SK-N-SH (cell line): Measurements from ENCODE around the gene PTPRG. TPM values are rescaled to one million over a fixed set of nuclear protein-coding genes. Genes with fewer than 3 reads are reported as not detected.
A peak's percentile ranks its signal among the peaks of the same experiment; 100 is the strongest.

Experiments
- CTCF ChIA-PET: fragments of 300-600, 350-600 bp; formaldehyde crosslinking; extraction: SDS; loops from one replicate; lab custom pipeline; 2021; lab: Yijun Ruan, JAX
- POLR2A ChIA-PET: fragments of 350-600 bp; sonication (Branson Sonifier 250); formaldehyde crosslinking; extraction: SDS; loops from one replicate; lab custom pipeline; 2020; ENCODE audit warnings: antibody characterized with exemption, inconsistent platforms; lab: Yijun Ruan, JAX
- DNase-seq: peaks from one replicate; pipeline ENCODE4 v3.0.0; 2012
- H2AFZ ChIP-seq: fragments of 200-600 bp; sonication (generic); 2 replicates; pipeline ENCODE4 v1.8.1; 2016; ENCODE audit warnings: antibody characterized with exemption, mild to moderate bottlenecking, low read depth
- H3F3A ChIP-seq: fragments of 200-600 bp; sonication (generic); replicated peaks from 2 replicates; pipeline ENCODE3; 2016; ENCODE audit warnings: antibody characterized with exemption, mild to moderate bottlenecking; ENCODE audit not compliant: insufficient read depth
- H3K27ac ChIP-seq, 2 experiments: fragments of 200-500 bp in 1 of 2; fragments of 200-600 bp in 1 of 2; sonication (Bioruptor generic) in 1 of 2; sonication (generic), shearing (Covaris generic) in 1 of 2; 2 replicates each; pipeline versions ENCODE4 v1.5.1 to v1.6.1; 2014 to 2016; ENCODE audit warnings: low read depth in 2 of 2, inconsistent platforms in 1 of 2, low read length in 1 of 2, mild to moderate bottlenecking in 1 of 2, mixed read lengths in 1 of 2
- H3K27me3 ChIP-seq: fragments of 200-600 bp; sonication (generic), shearing (Covaris generic); 2 replicates; pipeline ENCODE4 v1.6.1; 2016; ENCODE audit warnings: mixed run types; ENCODE audit not compliant: insufficient read depth
- H3K36me3 ChIP-seq, 2 experiments: fragments of 200-500 bp in 1 of 2; fragments of 200-600 bp in 1 of 2; sonication (Bioruptor generic) in 1 of 2; sonication (generic) in 1 of 2; replicated peaks in 1 of 2; 2 replicates each; pipeline versions ENCODE3 to v1.5.1; 2014 to 2016; ENCODE audit warnings: low read length in 1 of 2, mild to moderate bottlenecking in 1 of 2; ENCODE audit not compliant: insufficient read depth in 2 of 2, control insufficient read depth in 1 of 2
- H3K4me1 ChIP-seq, 2 experiments: fragments of 200-500 bp in 1 of 2; fragments of 200-600 bp in 1 of 2; sonication (Bioruptor generic) in 1 of 2; sonication (generic), shearing (Covaris generic) in 1 of 2; 2 replicates each; pipeline versions ENCODE4 v1.5.1 to v1.6.1; 2014 to 2016; ENCODE audit warnings: low read depth in 1 of 2, low read length in 1 of 2, mixed run types in 1 of 2; ENCODE audit not compliant: insufficient read depth in 2 of 2, control insufficient read depth in 1 of 2
- H3K4me2 ChIP-seq: fragments of 200-600 bp; sonication (generic), shearing (Covaris generic); 2 replicates; pipeline ENCODE4 v1.6.1; 2017; ENCODE audit warnings: mixed run types
- H3K4me3 ChIP-seq, 2 experiments: fragments of 200-500 bp in 1 of 2; fragments of 200-600 bp in 1 of 2; sonication (Bioruptor generic) in 1 of 2; sonication (generic), shearing (Covaris generic) in 1 of 2; 2 replicates each; pipeline versions ENCODE4 v1.5.1 to v1.8.1; 2014 to 2016; ENCODE audit warnings: low read depth in 2 of 2, inconsistent platforms in 1 of 2, low read length in 1 of 2, mild to moderate bottlenecking in 1 of 2, mixed read lengths in 1 of 2, moderate library complexity in 1 of 2
- H3K79me2 ChIP-seq: fragments of 200-600 bp; sonication (generic); 2 replicates; pipeline ENCODE4 v1.8.1; 2017; ENCODE audit warnings: mild to moderate bottlenecking; ENCODE audit not compliant: insufficient read depth
- H3K9ac ChIP-seq: fragments of 200-600 bp; sonication (generic); 2 replicates; pipeline ENCODE4 v1.6.1; 2017; ENCODE audit warnings: mixed run types
- H3K9me2 ChIP-seq: fragments of 200-600 bp; sonication (generic); 2 replicates; pipeline ENCODE4 v1.6.1; 2017; ENCODE audit warnings: mixed run types
- H3K9me3 ChIP-seq: fragments of 200-600 bp; sonication (generic); 2 replicates; pipeline ENCODE4 v1.6.1; 2017; ENCODE audit warnings: mixed run types, mild to moderate bottlenecking, moderate library complexity
- H4K20me1 ChIP-seq: fragments of 200-600 bp; sonication (generic); 2 replicates; pipeline ENCODE4 v1.6.1; 2017; ENCODE audit warnings: mild to moderate bottlenecking, mixed run types; ENCODE audit not compliant: insufficient read depth
- CHD2 ChIP-seq: fragments of 150-350 bp; IDR thresholded peaks from 2 replicates; pipeline ENCODE4 v1.6.1; 2018; ENCODE audit warnings: low read length; ENCODE audit not compliant: partially characterized antibody
- CTCF ChIP-seq: fragments of 200-600 bp; sonication (generic); IDR thresholded peaks from 2 replicates; pipeline ENCODE4 v1.6.1; 2017; ENCODE audit warnings: antibody characterized with exemption, mild to moderate bottlenecking, moderate library complexity
- ELF1 ChIP-seq: IDR thresholded peaks from 2 replicates; pipeline ENCODE4 v1.4.0; 2012
- FOXJ3 ChIP-seq: sonication (generic); formaldehyde crosslinking; IDR thresholded peaks from 2 replicates; pipeline ENCODE4 v1.5.1; 2020; ENCODE audit warnings: mild to moderate bottlenecking, missing genetic modification reagents
- JUND ChIP-seq: IDR thresholded peaks from 2 replicates; pipeline ENCODE4 v1.4.0; 2012
- MEF2A ChIP-seq: IDR thresholded peaks from 2 replicates; pipeline ENCODE4 v1.4.0; 2012; ENCODE audit warnings: low read depth, borderline replicate concordance
- MXI1 ChIP-seq: IDR thresholded peaks from 2 replicates; pipeline ENCODE4 v1.6.1; 2012; ENCODE audit warnings: mild to moderate bottlenecking, low read depth, low read length, improper control_type of control experiment
- NRF1 ChIP-seq: IDR thresholded peaks from 2 replicates; pipeline ENCODE4 v1.6.1; 2012; ENCODE audit warnings: low read depth, mild to moderate bottlenecking, low read length
- PBX3 ChIP-seq: IDR thresholded peaks from 2 replicates; pipeline ENCODE4; 2012
- RAD21 ChIP-seq: IDR thresholded peaks from 2 replicates; pipeline ENCODE4 v1.6.1; 2012; ENCODE audit warnings: mild to moderate bottlenecking, low read length
- REST ChIP-seq: IDR thresholded peaks from 2 replicates; pipeline ENCODE4 v1.6.1; 2012; ENCODE audit warnings: mild to moderate bottlenecking, low read depth, low read length, moderate library complexity
- RFX5 ChIP-seq: IDR thresholded peaks from 2 replicates; pipeline ENCODE4 v1.6.1; 2012; ENCODE audit warnings: mild to moderate bottlenecking, improper control_type of control experiment, low read length
- TAF1 ChIP-seq: IDR thresholded peaks from 2 replicates; pipeline ENCODE4 v1.6.1; 2012; ENCODE audit warnings: low read depth, mild to moderate bottlenecking, low read length, moderate library complexity, borderline replicate concordance
- TCF12 ChIP-seq: IDR thresholded peaks from 2 replicates; pipeline ENCODE4 v1.4.0; 2012
- TEAD4 ChIP-seq: IDR thresholded peaks from 2 replicates; pipeline ENCODE4 v1.4.0; 2012; ENCODE audit warnings: mild to moderate bottlenecking, borderline replicate concordance; ENCODE audit not compliant: insufficient read depth
- USF1 ChIP-seq: IDR thresholded peaks from 2 replicates; pipeline ENCODE4 v1.4.0; 2012; ENCODE audit warnings: low read depth, borderline replicate concordance
- USF2 ChIP-seq: fragments of 150-350 bp; IDR thresholded peaks from 2 replicates; pipeline ENCODE4 v1.6.1; 2017; ENCODE audit warnings: antibody characterized with exemption, low read length, low read depth, borderline replicate concordance
- YY1 ChIP-seq: IDR thresholded peaks from 2 replicates; pipeline ENCODE4 v1.4.0; 2012; ENCODE audit warnings: low read depth, mild to moderate bottlenecking
- whole genome bisulfite sequencing: methylation state at CpG from one replicate; pipeline ENCODE4 v1.1.6; 2017; ENCODE audit warnings: low lambda C conversion rate; 5-methylcytosine and 5-hydroxymethylcytosine counted together
- polyA plus RNA-seq, 3 experiments: library from polyadenylated mRNA; depleted of rRNA; stranded (reverse); fragments of >200 nt; gene quantifications; 2 replicates each; pipeline ENCODE4 v1.2.3, GENCODE V29; 2012

PTPRG gene
- polyA plus RNA-seq, 1 of the 3 experiments (the other 2 are of a cell fraction), result 14.1 TPM

GRCh38 chr3:61927332-61927731, 366.0 kb downstream of the PTPRG start (continued):
- peak; percentile 60; the same call in 1 of the 2 replicates for TF ChIP-seq TCF12

GRCh38 chr3:61928039-61928438, 366.7 kb downstream of the PTPRG start:
- CTCF ChIA-PET, result interaction anchor here (1.4 to 2.0 kb wide), 3 partner anchors 8 to 260 kb away, joined by 5 to 11 read pairs (median 5); no protein-coding TSS in a partner anchor
- POLR2A ChIA-PET, result no interaction called here
- DNase-seq, result no peak
- Histone ChIP-seq H3K79me2 (peaks cover 14% of the 10 kb centered on the region), H3K36me3 (peaks cover 0 to 2% of the 10 kb centered on the region in 2 experiments), H3K27ac (peak overlapping the region; percentile 85 to 87), H3K4me2 (peak overlapping the region; percentile 64; the same call in 1 of the 2 replicates), H3K9me2 (no peaks in the 10 kb centered on the region), H3K4me1 (peaks cover 7 to 30% of the 10 kb centered on the region in 2 experiments; a peak in 2 of 4 replicates), H3K9me3 (no peaks in the 10 kb centered on the region), H3K9ac (no peak overlapping the region), H2AFZ (no peak overlapping the region), H3K4me3 (no peak overlapping the region; a peak in 1 of 4 replicates), H4K20me1 (peaks cover 4% of the 10 kb centered on the region; the same call in 1 of the 2 replicates), H3F3A (peaks cover 15% of the 10 kb centered on the region), H3K27me3 (no peaks in the 10 kb centered on the region)
- WGBS, result 80% methylated on average over 3 of the region's 3 CpGs
- TF ChIP-seq YY1, result no peak
- no peak for TF ChIP-seq FOXJ3 (CRISPR knock-in tag)
- no peak for TF ChIP-seq MXI1
- no peak for TF ChIP-seq ELF1
- no peak for TF ChIP-seq TEAD4
- TF ChIP-seq RFX5, result no peak

- Histone ChIP-seq H3K27ac (peak overlapping the region; percentile 85 to 87; a peak in 3 of 4 replicates), H3K9me2 (no peaks in the 10 kb centered on the region), H3K4me1 (peaks cover 7 to 32% of the 10 kb centered on the region in 2 experiments; a peak in 2 of 4 replicates), H3K9ac (no peak overlapping the region), H3K4me2 (no peak overlapping the region), H4K20me1 (peaks cover 4% of the 10 kb centered on the region; the same call in 1 of the 2 replicates), H3K9me3 (no peaks in the 10 kb centered on the region), H3K79me2 (peaks cover 20% of the 10 kb centered on the region), H3K4me3 (no peak overlapping the region), H2AFZ (no peak overlapping the region), H3K36me3 (peaks cover 0 to 3% of the 10 kb centered on the region in 2 experiments), H3F3A (peaks cover 15% of the 10 kb centered on the region), H3K27me3 (no peaks in the 10 kb centered on the region)
- 86% methylated on average over 4 of the region's 4 CpGs for WGBS
- ChIA-PET CTCF (interaction anchor here (1.7 kb wide), 1 partner anchor 71 kb away, joined by 5 read pairs; no protein-coding TSS in a partner anchor), POLR2A (no interaction called here)
- no peak for DNase-seq
- TF ChIP-seq PBX3 (no peak), JUND (no peak), CHD2 (no peak), RFX5 (no peak), RAD21 (no peak), REST (no peak), MEF2A (no peak), CTCF (no peak), USF1 (no peak), USF2 (no peak), NRF1 (no peak), TAF1 (no peak)
Measured at GRCh38 chr3:61928776-61929314, 367.5 kb downstream of the PTPRG start.
